ENCODE results near the gene PDZRN4. TPM values are rescaled to one million over a fixed set of nuclear protein-coding genes. Genes with fewer than 3 reads are reported as not detected.

PDZRN4 gene
- total and polyA plus RNA-seq, 2 of the 4 experiments (the other 2 are of a cell fraction), result not detected

DNA sequence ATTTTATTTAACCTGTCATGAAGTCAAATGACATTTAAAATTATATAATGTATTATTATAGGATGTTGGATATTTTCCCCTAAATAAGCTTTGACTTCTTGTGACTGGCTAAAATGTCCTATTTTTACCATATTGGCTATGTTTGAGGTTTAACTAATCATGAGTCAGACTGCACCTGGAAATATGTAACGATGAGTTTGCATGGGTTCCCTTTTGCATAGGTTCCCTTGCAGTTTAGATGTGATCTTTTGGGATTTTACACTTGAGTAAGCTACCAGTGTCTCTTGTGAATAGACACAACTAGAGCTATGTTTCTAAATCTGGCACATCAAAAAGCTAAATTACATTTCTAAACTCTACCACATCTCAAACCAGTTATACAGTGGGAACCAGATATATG lies 5.2 kb downstream of the PDZRN4 start:
- Histone ChIP-seq H2BK120ac (ENCODE audit: low read depth, low read length) (no peak overlapping the region), H2BK5ac (ENCODE audit: low read depth, low read length, poor library complexity, severe bottlenecking) (no peak overlapping the region), H2BK15ac (ENCODE audit: low read depth, low read length) (no peak overlapping the region), H3K9ac (ENCODE audit: low read depth, low read length) (no peak overlapping the region), H3K23ac (ENCODE audit: low read depth, low read length) (no peak overlapping the region), H3K36me3 (ENCODE audit: control insufficient read depth, insufficient read depth, low read length) (no peaks in the 10 kb centered on the region), H3K56ac (ENCODE audit: extremely low read depth, insufficient read depth, low read length) (no peak overlapping the region), H3K4me3 (ENCODE audit: insufficient read depth, low read depth, low read length) (no peak overlapping the region), H3K4me1 (ENCODE audit: control insufficient read depth, insufficient read depth, low read length) (no peaks in the 10 kb centered on the region), H2BK20ac (ENCODE audit: low read depth, low read length) (no peak overlapping the region), H2AFZ (replicated peaks; ENCODE audit: low read length, poor library complexity) (no peak overlapping the region), H3K9me3 (ENCODE audit: control insufficient read depth, insufficient read depth, low read length) (peaks cover 2% of the 10 kb centered on the region; the same call in 1 of the 2 replicates), H4K8ac (ENCODE audit: low read depth in 2 of 2, low read length in 2 of 2) (no peak overlapping the region), H4K91ac (ENCODE audit: insufficient read depth, low read depth, low read length) (no peak overlapping the region), H3K79me1 (ENCODE audit: low read depth in 1 of 2, low read length in 2 of 2) (no peaks in the 10 kb centered on the region), H3K14ac (replicated peaks; ENCODE audit: low read depth, low read length) (no peak overlapping the region), H4K20me1 (ENCODE audit: insufficient read depth, low read length) (no peaks in the 10 kb centered on the region), H3K4me2 (ENCODE audit: low read depth, low read length) (no peak overlapping the region), H2AK9ac (replicated peaks; ENCODE audit: low read depth, low read length, poor library complexity) (no peak overlapping the region), H3K9me1 (ENCODE audit: insufficient read depth, low read length) (no peaks in the 10 kb centered on the region), H3K4ac (ENCODE audit: low read depth, low read length) (no peak overlapping the region), H2AK5ac (ENCODE audit: low read depth, low read length) (no peak overlapping the region), H3K18ac (ENCODE audit: low read depth, low read length) (no peak overlapping the region), H4K5ac (ENCODE audit: low read depth, low read length) (no peak overlapping the region), H3K27ac (ENCODE audit: insufficient read depth, low read length) (no peak overlapping the region), H3K27me3 (ENCODE audit: control insufficient read depth, insufficient read depth, low read length) (peaks cover 21% of the 10 kb centered on the region)
- no peak for TF ChIP-seq NFE2L2 (IDR thresholded peaks at IDR 0.05; ENCODE audit: low read depth, low read length)
- no peak for TF ChIP-seq RAD21 (IDR thresholded peaks at IDR 0.05; ENCODE audit: low read length)
- TF ChIP-seq, protein P1, sequence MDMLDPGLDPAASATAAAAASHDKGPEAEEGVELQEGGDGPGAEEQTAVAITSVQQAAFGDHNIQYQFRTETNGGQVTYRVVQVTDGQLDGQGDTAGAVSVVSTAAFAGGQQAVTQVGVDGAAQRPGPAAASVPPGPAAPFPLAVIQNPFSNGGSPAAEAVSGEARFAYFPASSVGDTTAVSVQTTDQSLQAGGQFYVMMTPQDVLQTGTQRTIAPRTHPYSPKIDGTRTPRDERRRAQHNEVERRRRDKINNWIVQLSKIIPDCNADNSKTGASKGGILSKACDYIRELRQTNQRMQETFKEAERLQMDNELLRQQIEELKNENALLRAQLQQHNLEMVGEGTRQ (IDR thresholded peaks at IDR 0.05; ENCODE audit: low read depth, low read length), result no peak
- no peak for TF ChIP-seq ELK1 (IDR thresholded peaks at IDR 0.05; ENCODE audit: borderline replicate concordance, low read depth, low read length)
- no peak for TF ChIP-seq BHLHE40 (IDR thresholded peaks at IDR 0.05; ENCODE audit: low read depth, low read length)
- no peak for TF ChIP-seq CHD1 (IDR thresholded peaks at IDR 0.05; ENCODE audit: low read depth, low read length)
- no peak for TF ChIP-seq RFX5 (IDR thresholded peaks at IDR 0.05; ENCODE audit: low read depth, low read length)
- no peak for TF ChIP-seq MAFK (IDR thresholded peaks at IDR 0.05; ENCODE audit: low read depth, low read length)
- TF ChIP-seq POLR2A (IDR thresholded peaks at IDR 0.05; ENCODE audit: low read depth, low read length), result no peak
- TF ChIP-seq CTCF (conservative IDR thresholded peaks at IDR 0.05; ENCODE audit: low read depth, low read length), result no peak
- no peak for TF ChIP-seq MXI1 (IDR thresholded peaks at IDR 0.05; ENCODE audit: borderline replicate concordance, low read depth, low read length)
- no peak for TF ChIP-seq CEBPB (IDR thresholded peaks at IDR 0.05; ENCODE audit: low read depth, low read length)
- TF ChIP-seq RCOR1 (IDR thresholded peaks at IDR 0.05; ENCODE audit: insufficient replicate concordance, low read length), result no peak
- no peak for TF ChIP-seq FOS (IDR thresholded peaks at IDR 0.05; ENCODE audit: low read depth, low read length)
- no peak for TF ChIP-seq SMC3 (IDR thresholded peaks at IDR 0.05; ENCODE audit: low read depth, low read length)
- TF ChIP-seq MAZ (IDR thresholded peaks at IDR 0.05; ENCODE audit: borderline replicate concordance, low read depth, low read length), result no peak
- ChIA-PET CTCF (no interaction called here), POLR2A (ENCODE audit: unreplicated experiment) (no interaction called here)
- dilution Hi-C loops (cut with HindIII; ENCODE audit: low sequenced_read_pairs, unreplicated experiment) (no loop called here), intact Hi-C loops (cut with micrococcal nuclease) (no loop called here), in situ Hi-C loops (cut with MboI; ENCODE audit: low sequenced_read_pairs) (no loop called here)
- no TSS peak for BruUV-seq (replicated peaks)
- no CpG with 5 or more reads among the region's 1 CpG for WGBS, 2 experiments (ENCODE audit: extremely low coverage in 2 of 2, insufficient read length in 1 of 2)
- no peak for ATAC-seq (ENCODE audit: low read depth)
- DNase-seq, result no peak

Measured in IMR-90 (cell line).